GM21528 (cell line): Measurements from ENCODE around the gene PAPOLA.
"Not testable (repeated sequence)": the region's sequence is repeated elsewhere in the genome, so short reads cannot be mapped to it uniquely, and the experiment has no call there.

ENCODE experiments used
- ATAC-seq: cut with Tn5 transposase; IDR thresholded peaks from one replicate; pipeline ENCODE4 v1.9.1; 2021; ENCODE audit warnings: mild to moderate bottlenecking, moderate library complexity; ENCODE audit not compliant: unreplicated experiment, low FRiP score

Gene PAPOLA

DNA sequence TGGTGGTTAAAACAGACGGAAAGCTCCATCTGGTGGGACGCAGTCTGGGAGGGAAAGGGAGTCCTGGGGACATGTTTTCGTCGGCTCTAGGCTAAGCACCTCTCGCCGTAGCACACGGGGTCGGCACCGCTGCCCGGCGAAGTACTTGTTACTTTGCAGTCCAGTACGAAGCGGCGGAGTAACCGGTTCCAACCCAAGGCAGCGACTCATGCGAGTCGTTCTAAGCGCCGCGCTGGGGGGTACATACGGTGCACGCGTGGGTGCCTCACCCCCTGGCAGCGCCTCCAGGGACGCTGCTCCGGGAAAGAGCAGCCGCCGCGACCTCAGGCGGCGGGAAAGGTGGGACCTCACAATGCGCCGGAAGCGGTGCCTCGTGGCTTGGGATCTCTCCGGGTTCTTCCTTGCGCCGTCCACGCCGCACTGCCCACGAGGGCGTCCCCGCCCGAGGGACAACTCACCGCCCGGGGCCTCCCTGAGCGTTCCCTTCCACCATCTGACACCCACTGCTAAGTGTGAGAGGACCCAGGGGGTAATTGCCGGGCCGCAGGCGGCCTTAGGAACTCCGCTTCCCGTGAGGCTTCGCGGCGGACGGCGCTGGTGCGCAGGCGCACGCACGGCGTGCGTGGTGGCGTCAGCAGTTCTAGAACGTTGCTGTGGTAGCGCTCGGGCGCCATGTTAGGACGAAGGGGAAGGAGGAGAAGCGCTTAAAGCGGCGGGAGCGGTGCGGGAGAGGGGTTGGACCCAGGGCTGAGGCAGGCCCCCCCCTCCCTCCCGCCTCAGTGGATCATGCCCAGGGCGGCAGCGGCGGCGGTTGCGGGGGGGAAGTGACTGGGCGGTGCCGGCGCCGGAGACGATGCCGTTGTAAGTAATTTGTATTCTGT is at the start of gene PAPOLA:
TSS of gene PAPOLA (plus strand) at position 643 of the 881 bp plus-strand sequence. CDS start at position 854, 211 bp downstream.
- peak; percentile 93 for ATAC-seq

DNA sequence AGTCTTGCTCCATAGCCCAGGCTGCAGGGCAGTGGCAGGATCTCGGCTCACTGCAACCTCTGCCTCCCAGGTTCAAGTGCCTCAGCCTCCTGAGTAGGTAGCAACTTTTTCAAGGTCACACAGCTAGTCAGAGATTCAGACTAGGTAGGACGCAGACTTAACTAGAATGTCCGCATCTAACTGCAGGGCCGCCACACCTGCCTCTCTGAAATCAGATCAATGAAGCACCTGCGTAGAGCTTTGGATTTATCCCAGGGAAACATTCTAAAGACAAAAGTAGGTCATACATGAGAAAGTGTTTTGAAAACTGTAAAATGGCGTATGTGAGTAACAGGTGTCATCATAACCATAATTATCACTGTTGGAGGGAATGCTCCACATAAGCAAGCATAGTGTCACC is 49.5 kb upstream of the PAPOLA start:
- ATAC-seq = no peak

DNA sequence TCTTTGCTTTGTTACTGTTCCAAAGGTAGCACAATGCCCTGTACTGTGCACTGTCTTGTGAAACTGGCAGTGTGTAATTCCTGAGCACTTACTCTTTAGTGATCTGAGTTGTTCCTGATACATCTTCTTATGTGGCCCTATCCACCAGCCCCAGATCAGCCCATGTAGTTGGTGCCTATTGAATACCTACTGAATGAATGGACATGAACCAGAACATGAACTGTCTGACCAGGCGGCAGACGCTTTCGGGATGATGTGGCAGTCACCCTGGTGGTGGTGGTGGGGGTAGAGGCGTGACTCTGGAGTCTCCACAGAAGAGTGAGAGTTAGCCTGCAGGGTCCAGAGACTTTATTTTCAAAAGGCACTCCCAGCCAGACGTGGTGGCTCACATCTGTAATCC is 46.6 kb upstream of the PAPOLA start:
- ATAC-seq = no peak

DNA sequence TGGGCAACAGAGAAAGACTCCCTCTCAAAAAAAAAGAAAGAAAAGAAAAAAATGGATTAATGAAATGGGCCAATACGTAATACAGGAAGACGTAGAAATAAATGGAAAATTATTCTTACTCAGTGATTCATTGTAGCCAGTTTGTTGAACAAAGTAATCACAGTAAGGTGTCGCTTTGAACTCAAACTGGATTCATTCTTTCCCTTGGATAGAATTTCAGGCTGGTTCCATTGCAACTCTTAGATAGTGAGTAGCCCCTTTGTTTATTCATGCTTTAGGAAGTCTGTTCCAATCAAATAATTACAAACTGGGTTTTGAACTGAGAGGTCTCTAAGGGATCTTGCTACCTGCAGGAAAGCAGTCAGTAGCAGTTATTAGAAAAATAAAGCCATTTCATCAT is 42.3 kb upstream of the PAPOLA start:
- ATAC-seq = no peak

DNA sequence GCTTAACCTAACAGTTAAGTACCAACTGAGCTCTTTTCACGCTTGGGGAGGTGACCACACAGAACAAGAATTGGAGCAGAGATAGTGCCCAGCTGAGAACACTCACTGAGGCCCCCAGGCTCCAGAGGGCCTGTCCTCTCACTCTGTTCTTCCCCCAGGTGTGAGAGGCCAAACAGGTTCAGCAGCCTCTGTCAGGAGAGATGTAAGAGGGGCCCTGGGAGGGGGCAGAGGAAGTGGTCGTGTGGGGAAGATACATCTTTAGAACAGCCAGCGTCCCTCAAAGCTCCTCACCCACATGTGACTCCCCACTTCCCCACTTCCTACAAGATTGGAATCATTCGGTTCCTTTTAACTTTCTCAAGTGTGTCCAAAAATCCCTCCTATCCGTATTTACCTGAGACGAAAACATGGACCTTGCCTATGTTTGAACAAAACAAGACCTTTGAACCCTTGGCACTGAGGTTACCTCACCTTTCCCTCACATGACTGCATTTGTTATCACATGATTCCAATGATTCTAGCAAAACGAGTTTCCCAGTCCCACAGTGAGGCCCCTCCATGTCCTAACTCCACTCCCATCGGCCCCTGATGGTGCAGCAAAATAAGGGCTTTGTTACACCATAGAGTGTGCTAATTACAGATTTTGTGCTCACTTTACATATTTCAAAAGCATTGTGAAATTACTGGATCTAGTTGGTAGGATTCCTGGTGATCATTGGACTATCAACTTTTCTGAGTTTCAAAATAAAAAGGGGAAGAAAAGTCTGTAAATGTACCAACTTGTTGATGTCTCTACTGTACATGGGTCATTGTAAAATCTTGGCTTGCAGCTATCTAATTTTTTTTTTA is 40.0 kb upstream of the PAPOLA start:
- no peak for ATAC-seq

DNA sequence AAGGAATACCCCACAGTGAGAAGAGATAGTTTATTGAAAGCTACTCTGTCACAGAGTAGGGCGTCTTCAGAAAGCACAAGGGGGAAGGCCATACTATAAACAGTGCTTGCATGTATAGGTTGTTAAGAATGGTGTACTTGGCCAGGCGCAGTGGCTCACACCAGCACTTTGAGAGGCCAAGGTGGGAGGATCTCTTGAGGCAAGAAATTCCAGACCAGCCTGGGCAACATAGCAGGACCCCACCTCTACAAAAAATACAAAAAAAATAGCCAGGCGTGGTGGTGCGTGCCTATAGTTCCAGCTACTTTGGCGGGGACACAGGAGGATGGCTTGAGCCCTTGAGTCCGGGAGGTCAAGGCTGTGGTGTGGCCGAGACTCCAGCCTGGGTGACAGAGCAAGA is 38.0 kb upstream of the PAPOLA start:
- no peak for ATAC-seq

DNA sequence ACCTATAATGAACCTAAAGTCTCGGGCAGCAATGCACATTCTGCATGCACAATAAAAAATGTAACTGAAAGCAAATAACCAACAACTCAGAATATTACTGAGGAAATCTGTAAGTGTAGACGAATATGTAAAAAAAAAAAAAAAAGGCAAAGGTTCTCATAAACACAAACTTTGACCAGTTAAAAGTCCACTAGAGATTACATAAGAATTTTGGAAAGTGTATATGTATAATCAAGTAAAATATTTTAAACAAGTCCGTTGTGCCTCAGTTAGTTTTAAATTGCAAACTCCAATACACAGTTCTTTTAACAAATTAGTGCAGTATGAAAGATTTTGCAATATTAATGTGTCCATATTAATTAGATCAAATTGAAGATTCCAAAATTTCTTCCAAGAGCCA is 35.3 kb upstream of the PAPOLA start:
- no peak for ATAC-seq

DNA sequence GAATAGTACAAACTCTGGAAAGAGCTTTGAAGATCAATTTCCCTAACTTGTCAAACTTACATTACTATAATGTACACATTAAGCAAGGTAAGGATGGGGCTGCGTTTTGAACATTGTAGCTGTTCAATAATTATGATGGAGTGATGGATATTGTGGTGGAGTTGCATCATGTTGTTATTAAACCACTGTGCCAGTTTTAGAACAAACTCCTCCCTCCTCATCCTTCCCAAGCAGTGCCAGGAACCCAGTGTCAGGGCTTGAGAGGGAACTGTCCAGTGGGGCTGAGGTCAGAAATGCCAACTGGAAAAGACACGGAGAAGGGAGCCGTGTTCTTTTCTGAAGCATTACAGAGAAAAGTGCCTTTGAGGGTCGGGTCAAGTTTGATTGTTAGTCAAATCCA is 31.9 kb upstream of the PAPOLA start:
- ATAC-seq = no peak

DNA sequence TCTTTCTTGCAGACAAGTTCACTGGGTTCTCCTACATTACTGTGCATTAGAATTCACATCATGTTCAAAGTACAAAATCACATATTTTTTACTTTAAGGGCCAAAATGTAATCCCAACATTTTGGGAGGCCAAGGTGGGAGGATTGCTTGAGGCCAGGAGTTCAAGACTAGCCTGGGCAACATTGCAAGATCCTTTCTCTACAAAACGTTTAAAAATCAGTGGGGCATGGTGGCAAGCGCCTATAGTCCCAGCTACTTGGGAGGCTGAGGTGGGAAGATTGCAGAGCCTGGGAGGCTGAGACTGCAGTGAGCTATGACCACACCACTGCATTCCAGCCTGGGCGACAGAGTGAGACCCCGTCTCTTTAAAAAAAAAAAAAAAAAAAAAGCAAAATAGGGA is 31.2 kb upstream of the PAPOLA start:
- not testable (repeated sequence) for ATAC-seq

DNA sequence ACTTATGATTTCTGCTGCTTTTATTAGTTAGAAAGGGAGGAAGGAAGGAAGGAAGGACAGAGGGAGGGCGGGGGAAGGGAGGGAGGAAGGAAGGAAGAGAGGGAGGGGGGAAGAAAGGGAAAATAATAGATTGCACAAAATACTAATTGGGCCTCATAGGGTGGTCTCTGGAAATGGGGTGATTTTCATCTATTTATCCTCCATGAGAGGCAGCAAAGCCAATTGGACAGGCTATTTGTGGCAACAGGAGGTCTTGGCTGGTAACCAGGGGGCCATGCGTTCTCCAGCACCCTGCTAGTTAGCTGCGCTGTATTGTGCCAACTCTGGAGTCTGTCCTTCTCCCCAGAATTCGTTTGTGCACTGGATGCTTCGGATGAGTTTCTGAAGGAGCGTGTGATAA is 24.1 kb upstream of the PAPOLA start:
- no peak for ATAC-seq

DNA sequence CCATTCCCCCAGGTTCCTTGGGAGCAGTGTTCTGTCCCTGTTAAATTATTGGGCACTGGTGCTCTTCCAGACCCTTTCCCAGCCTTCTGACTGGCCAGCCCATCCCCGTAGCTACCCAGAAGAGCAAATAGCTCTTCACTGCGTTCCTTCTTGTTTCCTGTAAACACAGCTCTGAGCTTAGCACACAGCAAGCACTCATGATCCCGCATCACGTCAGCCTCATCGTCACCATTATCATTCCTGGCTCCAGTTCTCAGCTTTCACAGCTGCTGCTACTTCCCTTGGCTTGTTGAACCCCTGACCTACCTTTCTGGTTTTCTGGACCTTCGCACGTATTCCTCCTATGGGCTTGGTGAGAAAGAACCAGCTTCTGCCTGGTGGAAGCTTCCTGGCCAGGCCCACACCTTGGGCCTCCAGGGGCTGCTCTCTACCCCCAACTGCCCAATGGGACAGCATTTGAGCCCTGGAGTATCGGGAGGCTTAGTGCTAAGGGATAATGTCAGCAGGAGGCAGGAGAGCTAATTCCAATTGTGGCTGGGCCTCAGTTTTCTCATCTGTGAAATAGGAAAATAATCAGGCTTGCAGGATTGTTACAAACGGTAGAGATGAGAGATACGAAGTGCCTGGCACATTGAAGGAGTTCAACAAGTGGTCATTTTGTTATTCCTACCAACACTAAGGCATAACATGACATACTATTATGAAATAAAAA is 22.6 kb upstream of the PAPOLA start:
- no peak for ATAC-seq

DNA sequence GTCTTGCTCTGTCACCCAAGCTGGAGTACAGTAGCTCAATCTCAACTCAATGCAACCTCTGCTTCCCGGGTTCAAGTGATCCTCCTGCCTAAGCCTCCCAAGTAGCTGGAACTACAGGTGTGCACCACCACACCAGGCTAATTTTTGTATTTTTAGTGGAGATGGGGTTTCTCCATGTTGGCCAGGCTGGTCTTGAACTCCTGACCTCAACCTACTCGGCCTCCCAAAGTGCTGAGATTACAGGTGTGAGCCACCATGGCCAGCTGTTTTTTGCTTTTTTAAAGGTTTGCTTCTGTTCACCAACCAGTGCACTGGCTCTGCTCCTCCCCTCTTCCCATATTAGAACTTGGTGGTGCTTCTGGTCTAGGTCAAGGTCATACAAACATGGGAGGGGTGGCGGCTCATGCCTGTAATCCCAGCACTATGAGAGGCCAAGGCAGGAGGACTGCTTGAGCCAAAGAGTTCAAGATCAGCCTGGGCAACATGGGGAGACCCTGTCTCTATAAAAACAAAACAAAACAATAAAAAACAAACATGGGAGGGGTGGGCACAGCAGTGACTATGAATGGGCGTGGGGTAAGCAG is 20.4 kb upstream of the PAPOLA start:
- no peak for ATAC-seq

DNA sequence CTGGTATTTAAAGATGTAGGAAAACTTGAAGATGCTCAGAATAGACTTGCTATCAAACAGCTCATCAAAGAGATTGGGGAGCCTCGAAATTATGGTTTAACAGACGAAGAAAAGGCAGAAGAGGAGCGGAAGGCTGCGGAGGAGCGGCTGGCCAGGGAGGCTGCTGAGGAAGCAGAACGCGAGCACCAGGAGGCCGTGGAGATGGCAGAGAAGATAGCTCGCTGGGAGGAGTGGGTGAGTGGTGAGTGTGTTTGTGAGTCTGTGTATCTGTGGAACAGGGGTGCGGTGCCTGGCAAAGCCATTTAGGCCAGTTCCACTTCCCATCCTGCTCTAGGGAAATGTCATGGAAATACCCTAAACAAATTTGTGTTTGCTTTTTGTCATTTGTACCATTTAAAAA is 19.2 kb upstream of the PAPOLA start:
- ATAC-seq = no peak

DNA sequence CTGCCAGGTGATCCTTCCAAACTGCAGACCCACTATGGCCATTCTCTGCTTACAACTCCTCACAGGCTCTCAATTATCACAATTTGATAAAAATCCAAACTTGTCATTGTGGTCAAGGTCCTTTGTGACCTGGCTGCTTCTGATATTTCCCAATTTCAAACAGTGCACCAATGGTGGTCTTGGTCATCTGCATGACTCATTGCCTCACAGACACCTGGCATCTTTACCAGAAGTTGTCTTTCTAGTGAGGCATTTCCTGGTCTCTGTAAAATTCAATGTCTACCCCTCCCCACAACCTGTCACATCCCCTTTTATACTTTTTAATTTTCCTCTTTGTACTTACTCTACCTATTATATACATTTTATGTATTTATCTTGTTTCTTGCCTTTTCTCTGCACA is 17.8 kb upstream of the PAPOLA start:
- ATAC-seq = no peak

DNA sequence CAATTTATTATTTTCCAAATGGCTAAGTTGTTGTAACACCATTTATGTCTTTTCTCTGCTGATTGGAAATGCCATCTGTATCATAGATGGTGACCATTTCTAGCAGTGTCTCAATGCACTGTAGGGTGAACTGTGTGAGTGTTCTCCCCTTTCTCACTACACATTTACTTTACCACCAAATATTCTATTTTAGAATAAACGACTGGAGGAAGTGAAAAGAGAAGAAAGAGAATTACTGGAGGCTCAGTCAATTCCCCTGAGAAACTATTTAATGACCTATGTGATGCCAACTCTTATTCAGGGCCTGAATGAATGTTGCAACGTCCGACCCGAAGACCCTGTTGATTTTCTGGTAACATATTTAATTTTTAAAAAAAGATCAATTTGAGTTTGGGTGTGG is 15.5 kb upstream of the PAPOLA start:
- peak; percentile 75 for ATAC-seq

DNA sequence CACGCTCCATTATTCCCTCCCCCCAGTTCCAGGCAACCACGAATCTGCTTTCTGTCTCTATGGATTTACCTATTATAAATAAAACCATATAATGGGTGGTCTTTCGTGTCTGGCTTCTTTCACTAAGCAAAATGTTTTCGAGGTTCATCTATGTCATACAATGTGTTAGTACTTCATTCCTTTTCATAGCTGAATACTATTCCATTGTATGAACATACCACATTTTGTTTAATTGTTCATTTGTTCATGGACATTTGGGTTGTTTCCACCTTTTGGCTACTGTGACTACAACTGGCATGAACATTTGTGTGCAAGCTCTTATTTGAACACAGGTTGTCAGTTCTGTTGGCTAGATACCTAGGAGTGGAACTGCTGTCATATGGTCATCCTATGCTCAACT is 12.9 kb upstream of the PAPOLA start:
- no peak for ATAC-seq

DNA sequence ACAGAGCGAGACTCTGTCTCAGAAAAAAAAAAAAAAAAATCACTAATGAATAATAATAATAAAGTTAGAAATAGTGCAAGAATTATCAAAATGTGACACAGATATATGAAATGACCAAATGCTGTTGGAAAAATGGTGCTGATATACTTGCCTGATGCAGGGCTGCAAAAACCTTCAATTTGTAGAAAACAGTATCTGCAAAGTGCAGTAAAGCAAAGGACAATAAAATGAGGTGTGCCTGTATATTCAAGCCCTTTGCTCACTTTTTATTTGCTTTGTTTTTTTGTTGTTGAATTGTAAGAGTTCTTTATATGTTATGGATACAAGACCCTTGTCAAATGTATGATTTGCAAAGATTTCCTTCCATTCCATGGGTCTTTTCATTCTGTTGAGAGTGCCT is 9.0 kb upstream of the PAPOLA start:
- no peak for ATAC-seq

DNA sequence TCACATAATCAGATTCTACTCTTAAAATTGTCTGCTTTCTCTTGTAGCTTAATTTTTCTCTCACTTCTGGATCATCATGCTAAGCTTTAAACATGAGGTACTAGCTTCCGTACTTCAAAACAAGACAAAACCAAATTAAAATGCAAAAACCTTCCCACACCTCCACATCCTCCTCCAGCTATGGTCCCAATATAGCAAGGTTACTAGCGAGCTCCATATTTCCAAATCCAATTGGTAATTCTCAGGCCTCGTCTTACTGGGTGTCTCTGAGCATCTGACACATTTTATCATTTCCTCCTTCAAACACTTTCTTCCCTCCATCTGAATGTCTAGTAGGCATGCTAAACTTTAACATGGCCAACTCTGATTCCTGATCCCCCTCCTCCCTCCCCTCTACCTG is 7.9 kb upstream of the PAPOLA start:
- no peak for ATAC-seq

DNA sequence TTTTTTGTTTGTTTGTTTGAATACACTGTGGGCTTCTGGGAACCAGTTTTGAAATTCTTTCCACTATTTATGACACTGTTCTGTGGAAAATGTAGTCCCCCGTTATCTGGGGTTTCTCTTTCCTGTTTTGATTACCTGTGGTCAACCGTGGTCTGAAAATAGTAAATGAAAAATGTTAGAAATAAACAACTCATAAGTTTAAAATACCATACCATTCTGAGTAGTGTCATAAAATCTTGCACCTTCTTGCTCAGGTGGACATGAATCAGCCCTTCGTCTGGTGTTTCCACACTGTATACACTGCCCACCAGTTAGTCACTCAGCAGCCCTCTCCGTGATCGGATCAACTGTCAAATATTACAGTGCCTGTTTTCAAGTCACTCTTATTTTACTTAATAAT is 5.1 kb upstream of the PAPOLA start:
- ATAC-seq = no peak

DNA sequence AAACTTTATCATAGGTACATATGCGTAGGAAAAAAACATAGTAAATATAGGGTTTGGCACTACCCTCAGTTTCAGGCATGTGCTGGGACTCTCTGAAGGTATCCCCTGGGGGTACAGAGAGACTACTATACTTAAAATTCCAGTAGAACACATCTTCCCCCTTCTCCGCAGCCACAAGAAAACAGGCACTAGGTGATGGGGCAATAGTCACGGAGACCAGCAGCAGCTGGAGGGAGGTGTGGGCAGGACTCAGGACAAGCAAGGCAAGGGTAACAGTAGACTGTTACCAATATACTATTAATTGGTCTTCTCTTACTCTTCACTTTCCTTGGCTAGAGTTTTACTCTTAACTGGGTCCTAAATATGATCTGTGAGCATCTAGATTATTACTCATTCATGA is 4.6 kb upstream of the PAPOLA start:
- no peak for ATAC-seq
